GM18870 (cell line): ENCODE results near the gene TTLL9.

Experiments
- ATAC-seq: cut with Tn5 transposase; IDR thresholded peaks from one replicate; pipeline ENCODE4 v1.9.1; 2021; ENCODE audit warnings: moderate library complexity; ENCODE audit not compliant: unreplicated experiment

TTLL9 gene

DNA sequence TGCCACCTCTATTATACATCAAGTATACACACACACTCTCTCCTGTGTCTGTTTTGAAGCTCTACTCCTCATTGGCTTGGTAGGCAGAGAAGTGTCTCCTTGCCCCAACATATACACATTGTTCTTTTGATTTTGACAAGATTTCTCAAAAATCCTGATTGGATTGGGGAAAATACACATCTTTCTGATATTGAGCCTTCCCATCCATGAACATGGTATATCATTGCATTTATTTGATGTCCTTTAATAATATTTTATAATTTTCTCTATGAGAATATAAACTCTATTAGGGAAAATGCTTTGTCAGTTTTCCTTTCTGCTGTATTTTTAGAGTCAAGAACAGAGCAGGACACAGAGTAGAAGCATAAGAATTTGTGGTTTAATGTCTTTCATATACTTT, 7.2 kb downstream of the TTLL9 start:
- ATAC-seq: no peak

GRCh38 chr20:31879143-31879987, 8.9 kb downstream of the TTLL9 start:
- ATAC-seq: no peak

GRCh38 chr20:31881945-31882344, 11.5 kb downstream of the TTLL9 start:
- no peak for ATAC-seq

DNA sequence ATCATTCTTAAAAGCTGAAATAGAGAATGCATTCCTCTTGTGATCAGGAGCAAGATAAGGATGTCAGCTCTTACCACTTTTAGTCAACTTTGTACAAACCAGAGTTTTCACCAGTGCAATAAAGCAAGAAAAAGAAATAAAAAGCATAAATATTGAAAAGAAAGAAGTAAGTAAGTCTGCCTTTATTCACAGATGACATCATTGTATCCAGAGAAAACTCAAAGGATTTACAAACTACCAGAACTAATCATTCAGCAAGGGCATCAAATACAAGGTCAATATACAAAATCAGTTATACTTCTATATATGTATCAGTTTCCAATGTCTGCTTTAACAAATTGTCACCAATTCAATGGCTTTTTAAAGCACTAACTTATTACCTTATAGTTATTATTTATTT, 13.4 kb downstream of the TTLL9 start:
- ATAC-seq: no peak

DNA sequence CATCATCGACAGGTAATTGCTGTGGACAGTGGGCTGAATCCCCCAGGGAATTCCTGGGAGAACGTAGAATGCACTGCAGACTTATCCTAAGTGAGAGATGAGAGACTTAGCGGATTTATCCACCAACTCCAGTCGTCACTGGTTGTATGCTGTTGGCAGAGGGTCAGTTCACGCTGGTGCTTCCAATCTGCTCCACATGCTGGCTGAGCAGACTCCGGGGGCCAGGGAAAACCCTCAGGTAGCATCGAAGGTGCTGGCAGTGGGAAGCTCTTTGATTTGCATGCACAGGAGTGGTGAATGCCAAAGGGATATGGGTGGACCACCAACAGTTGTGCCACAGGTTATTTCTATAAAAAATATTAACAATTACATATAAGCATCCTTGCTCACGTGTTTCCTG, 20.2 kb downstream of the TTLL9 start:
- ATAC-seq: no peak

- ATAC-seq: peak; percentile 96
Measured at GRCh38 chr20:31894980-31895675, 24.7 kb downstream of the TTLL9 start.

DNA sequence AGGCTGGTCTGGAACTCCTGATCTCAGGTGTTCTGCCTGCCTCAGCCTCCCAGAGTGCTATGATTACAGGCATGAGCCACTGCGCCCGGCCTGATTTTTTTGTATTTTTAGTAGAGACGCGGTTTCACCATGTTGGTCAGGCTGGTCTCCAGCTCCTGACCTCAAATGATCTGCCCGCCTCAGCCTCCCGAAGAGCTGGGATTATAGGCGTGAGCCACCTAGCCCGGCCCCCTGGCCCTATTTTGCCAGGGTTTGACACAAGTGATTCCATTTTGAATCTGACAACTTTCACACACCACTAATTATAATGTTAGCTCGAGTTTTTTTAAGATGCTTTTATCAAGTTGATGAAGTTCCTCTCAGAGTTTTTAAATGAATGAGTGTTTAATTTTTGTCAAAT, 25.6 kb downstream of the TTLL9 start:
- no peak for ATAC-seq

GRCh38 chr20:31897541-31897940, 27.1 kb downstream of the TTLL9 start:
- no peak for ATAC-seq

- no peak for ATAC-seq
Measured at GRCh38 chr20:31901615-31902014, 31.2 kb downstream of the TTLL9 start.

- no peak for ATAC-seq
Measured at GRCh38 chr20:31903627-31904386, 33.4 kb downstream of the TTLL9 start.

- ATAC-seq: no peak
Measured at GRCh38 chr20:31906001-31906400, 35.6 kb downstream of the TTLL9 start.

DNA sequence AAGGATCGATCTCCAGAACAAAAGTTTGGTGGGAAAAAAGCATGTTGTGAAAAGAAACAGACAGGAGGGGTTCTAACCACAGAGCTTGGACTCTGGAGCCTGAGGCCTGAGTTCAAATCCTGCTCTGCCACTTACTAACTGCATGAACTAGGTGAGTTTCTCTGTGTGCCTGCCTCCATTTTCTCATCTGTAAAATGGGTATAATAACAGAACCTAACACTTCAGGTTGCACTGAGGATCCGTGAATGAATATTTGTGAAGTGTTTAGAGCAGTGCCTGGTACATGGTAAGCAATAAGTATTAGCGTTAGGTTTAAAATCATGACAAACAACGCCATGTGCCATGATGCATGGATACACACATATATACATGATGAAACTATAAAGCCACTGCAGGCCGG, 36.6 kb downstream of the TTLL9 start:
- ATAC-seq: no peak

DNA sequence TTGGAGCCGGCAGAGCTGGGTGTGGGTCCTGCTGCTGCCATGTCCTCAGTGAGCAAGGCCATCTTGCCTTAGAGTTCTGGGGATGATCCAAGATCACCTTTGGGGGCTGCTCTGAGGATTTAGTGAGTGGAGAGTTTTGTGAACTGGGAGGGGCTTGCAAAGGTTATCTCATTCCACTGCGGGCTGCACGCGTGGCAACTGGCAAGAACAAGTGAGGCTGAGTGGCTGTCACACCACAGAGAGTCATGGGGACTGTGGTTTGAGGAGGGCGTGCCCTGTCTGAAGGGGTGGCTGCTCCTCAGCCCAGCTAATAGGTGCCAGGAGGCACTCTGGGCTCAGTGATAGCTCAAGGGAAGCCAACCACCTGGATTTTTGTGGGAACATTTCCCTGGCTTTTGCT, 37.6 kb downstream of the TTLL9 start:
- ATAC-seq: no peak

- ATAC-seq: no peak
Measured at GRCh38 chr20:31908424-31908823, 38.0 kb downstream of the TTLL9 start.

DNA sequence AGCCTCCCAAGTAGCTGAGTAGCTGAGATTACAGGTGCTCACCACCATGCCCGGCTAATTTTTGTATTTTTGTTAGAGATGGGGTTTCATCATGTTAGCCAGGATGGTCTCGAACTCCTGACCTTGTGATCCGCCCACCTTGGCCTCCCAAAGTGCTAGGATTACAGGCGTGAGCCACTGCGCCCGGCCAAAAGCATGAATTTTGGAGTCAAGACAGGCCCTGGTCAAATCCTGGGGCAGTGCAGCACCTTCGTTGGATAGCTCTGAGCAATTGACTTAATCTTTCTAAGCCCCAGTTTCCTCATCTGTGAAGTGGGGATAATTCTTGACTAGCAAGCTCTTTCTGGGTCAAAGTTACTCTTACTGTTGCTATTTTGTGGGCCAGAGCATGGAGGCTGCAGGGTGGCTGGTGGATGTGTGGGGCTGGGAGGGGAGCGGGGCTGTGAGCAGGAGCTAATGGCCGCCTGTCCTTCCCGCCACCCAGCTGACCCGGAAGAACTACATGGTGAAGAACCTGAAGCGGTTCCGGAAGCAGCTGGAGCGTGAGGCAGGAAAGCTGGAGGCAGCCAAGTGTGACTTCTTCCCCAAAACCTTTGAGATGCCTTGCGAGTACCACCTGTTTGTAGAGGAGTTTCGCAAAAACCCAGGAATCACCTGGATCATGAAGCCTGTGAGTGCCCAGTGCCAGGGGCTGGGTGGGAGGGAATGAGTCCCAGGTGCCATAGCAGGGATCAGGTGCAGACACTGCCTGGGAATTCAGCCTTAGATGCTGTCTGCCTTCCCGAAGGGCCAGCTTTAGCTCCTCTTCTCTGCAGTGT, 39.0 kb downstream of the TTLL9 start:
- no peak for ATAC-seq

DNA sequence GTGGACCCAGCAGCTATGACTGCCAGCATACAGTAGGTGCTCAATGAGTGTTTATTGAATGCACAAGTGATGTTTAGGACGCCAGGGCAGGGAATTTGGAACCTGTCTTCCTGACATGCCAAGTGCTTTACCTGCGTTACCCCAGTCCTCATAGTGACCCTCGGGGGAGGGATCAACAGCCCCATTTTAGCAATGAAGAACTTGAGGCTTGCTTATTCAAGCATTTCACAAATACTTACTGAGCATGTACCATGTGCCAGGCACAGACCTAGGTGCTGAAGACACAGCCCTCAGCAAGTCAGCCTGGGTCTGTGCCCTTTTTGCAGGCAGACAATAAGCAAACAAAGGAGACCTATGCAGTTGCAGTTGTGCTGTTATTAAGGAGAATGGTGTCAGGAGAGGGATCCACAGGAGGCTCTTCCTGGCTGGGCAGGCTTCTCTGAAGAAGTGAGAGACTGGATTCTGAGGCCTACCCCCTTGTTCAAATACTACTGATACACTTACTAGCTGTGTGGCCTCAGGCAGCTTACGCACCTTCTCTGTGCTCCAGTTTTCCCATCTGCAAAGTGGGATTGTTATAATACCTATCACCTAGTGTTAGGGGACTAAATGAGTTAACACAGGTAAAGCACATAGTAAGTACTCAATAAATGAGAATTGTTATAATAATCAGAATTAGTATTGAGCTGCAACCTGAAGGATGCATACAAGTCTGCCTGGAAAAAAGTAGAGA, 39.8 kb downstream of the TTLL9 start:
- ATAC-seq: no peak

GRCh38 chr20:31913431-31914157, 43.2 kb downstream of the TTLL9 start:
- no peak for ATAC-seq

- ATAC-seq: no peak
Measured at GRCh38 chr20:31914170-31914569, 43.7 kb downstream of the TTLL9 start.

DNA sequence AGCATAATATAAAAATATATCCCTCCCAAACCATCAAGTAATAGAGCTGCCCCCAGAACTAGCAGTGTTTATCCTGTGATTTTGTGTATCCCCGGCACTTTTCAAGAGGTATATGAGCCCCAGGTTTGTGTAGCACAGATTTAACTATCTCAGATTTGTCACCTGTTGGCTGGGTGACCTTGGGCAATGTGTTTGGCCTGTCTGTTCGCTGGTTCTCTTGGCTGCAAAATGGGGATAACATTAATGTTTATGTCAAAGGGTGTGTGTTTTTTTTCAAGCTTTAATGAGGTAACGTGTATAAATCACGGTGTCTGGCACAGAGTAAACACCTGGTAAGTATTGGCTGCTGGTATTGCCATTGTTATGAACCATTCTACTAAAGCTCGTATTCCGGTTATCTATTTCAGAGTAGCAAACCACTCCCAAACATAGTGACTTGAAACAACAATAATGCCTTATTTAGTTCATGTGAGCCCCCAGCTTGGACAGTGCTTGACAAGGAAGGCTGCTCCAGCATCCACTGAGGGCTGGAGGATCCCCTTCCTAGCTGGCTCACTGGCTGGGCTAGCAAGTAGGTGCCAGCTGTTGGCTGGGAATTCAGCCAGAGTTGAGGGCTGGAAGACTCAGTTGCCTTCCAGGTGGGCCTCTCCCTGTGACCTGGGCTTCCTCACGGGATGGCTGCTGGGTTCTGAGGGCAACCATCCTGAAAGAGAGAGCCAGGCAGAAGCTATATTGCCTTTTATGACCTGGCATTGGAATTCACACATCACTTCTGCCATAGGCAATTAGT, 45.3 kb downstream of the TTLL9 start:
- ATAC-seq: no peak
